Effector memory CD4-positive, alpha-beta T cell (primary cell): ENCODE results near the gene RUNX3.

Experiments used
- DNase-seq, 3 donors: peaks; one replicate each; pipeline ENCODE4 v3.0.0-alpha.2; 2020
- H3K27ac ChIP-seq: 2 replicates; pipeline ENCODE4 v1.7.0; 2013; ENCODE audit warnings: mild to moderate bottlenecking, low read length, moderate library complexity; ENCODE audit not compliant: insufficient read depth, poor library complexity, severe bottlenecking
- H3K27me3 ChIP-seq: replicated peaks from 2 replicates; pipeline ENCODE4 v1.7.0; 2013; ENCODE audit warnings: mild to moderate bottlenecking, low read length; ENCODE audit not compliant: insufficient read depth, control insufficient read depth, poor library complexity, severe bottlenecking
- H3K36me3 ChIP-seq: 2 replicates; pipeline ENCODE4 v1.7.0; 2013; ENCODE audit warnings: mild to moderate bottlenecking, low read length, moderate library complexity; ENCODE audit not compliant: control insufficient read depth, insufficient read depth
- H3K4me1 ChIP-seq: 2 replicates; pipeline ENCODE4 v1.7.0; 2013; ENCODE audit warnings: low read length, mild to moderate bottlenecking; ENCODE audit not compliant: control insufficient read depth, insufficient read depth, poor library complexity, severe bottlenecking
- H3K4me3 ChIP-seq: 2 replicates; pipeline ENCODE4 v1.7.0; 2013; ENCODE audit warnings: low read length, low read depth, mild to moderate bottlenecking; ENCODE audit not compliant: insufficient read depth, poor library complexity, severe bottlenecking
- H3K9me3 ChIP-seq: 2 replicates; pipeline ENCODE4 v1.7.0; 2013; ENCODE audit warnings: mild to moderate bottlenecking, low read length, moderate library complexity; ENCODE audit not compliant: control insufficient read depth

The RUNX3 gene

DNA sequence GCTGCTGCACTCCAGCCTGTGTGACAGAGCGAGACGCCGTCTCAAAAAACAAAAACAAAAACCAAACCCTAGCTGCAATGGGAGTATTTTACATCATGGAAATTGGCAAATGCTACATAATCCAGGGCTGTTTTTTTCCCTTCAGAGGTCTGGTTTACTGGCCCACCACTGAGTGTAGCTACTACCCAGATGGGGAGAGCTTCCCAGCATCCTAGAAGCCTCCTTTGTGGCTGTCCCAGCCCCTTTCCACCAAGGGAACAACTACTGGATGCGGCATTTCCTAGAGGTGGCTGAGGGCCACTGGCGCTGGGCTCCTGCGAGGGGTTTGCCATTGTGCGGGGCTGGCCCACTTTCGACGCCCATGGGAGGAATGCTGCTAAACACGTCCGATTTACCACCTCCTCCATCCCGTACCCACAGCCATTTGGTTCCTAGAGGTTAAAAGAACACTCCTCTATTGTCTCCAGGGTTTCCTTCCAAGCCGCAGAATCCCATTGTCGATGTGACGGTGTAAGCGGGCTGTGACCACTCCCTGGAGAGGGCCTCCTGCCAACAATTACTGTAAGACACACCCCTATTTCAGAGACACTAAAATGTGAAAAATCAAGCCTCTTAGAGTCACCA lies 55.4 kb downstream of the RUNX3 start:
- H3K27ac ChIP-seq = no peak overlapping the region
- no peaks in the 10 kb centered on the region for H3K36me3 ChIP-seq
- no peak overlapping the region for H3K4me3 ChIP-seq
- H3K27me3 ChIP-seq = no peaks in the 10 kb centered on the region
- DNase-seq = no peak
- no peaks in the 10 kb centered on the region for H3K4me1 ChIP-seq
- no peaks in the 10 kb centered on the region for H3K9me3 ChIP-seq

DNA sequence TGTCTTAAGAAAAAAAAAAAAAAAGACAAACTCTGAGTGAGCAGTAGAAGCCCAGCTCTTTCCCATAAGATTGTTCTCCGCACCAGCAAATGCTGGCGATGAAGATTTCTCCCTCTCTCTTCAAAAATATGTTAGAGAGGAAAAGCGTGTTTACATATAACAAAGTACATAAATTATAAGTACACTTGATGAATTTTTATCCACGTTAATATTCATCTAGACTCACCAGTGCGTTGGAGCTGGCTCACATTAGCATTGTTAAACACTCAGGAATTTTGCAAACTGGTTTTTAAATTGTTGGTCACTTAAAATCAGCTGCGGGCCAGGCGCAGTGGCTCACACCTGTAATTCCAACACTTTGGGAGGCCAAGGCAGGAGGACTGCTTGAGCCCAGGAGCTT lies 56.0 kb downstream of the RUNX3 start:
- Histone ChIP-seq H3K27me3 (no peaks in the 10 kb centered on the region), H3K4me1 (no peaks in the 10 kb centered on the region), H3K27ac (no peak overlapping the region), H3K36me3 (no peaks in the 10 kb centered on the region), H3K9me3 (no peaks in the 10 kb centered on the region), H3K4me3 (no peak overlapping the region)
- DNase-seq = no peak

DNA sequence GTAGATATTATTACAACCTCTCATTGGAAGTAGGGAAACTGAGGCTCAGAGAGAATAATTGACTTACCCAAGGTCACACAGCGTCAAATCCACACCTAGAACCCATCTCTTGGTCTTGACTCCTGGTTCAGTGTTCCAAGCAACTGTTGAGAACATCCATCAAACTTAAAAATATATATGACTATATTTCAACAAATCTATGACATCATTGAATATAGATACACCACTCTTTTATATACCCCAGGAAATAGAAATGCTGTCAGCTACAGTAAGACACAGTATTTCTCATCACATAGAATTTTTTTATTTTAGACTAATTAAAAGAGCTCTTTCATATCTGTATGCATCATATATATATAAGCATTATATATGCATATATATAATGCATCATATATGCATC lies 56.9 kb downstream of the RUNX3 start:
- Histone ChIP-seq H3K4me1 (no peaks in the 10 kb centered on the region), H3K9me3 (no peaks in the 10 kb centered on the region), H3K27me3 (no peaks in the 10 kb centered on the region), H3K36me3 (no peaks in the 10 kb centered on the region), H3K4me3 (no peak overlapping the region), H3K27ac (no peak overlapping the region)
- DNase-seq = no peak

DNA sequence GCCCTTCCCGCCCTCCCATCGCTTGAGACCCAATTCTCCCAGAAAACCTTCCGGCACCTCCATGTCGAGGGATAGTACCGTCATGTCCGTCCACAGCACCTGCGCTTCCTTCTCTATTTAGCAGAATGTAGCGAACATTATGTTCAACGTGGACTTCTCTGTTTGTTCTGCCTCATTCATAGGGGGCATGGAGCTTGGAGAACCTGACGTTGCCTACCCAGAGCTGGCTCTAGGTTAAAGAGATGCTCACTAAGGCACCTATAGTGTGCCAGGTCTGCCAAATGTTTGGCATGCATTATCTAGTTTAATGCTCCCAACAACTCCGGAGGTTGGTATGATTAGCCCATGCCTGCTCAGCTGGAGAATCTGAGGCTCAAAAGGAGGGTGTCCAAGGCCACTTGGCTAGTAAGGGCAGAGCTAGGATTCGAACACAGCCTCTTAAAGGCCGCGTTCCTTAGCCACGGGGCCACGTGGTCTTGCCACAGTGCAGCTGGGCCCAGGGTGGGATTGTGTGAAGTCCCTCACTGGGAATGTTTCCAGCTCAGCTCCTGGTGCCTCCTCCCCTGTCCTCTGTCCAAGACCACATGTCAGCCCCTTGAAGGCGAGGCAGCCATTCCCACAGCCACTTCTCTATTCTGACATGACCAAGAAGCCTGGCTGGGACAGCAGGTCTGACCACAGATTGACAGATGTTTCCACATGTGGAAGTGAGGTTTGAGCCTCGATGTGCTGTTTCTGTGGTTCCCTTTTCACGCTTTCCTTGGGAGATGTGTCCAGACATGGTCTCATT lies 57.8 kb downstream of the RUNX3 start:
- no peaks in the 10 kb centered on the region for H3K4me1 ChIP-seq
- no peaks in the 10 kb centered on the region for H3K36me3 ChIP-seq
- no peak overlapping the region for H3K27ac ChIP-seq
- no peaks in the 10 kb centered on the region for H3K27me3 ChIP-seq
- H3K4me3 ChIP-seq = no peak overlapping the region
- no peak for DNase-seq
- H3K9me3 ChIP-seq = no peaks in the 10 kb centered on the region

DNA sequence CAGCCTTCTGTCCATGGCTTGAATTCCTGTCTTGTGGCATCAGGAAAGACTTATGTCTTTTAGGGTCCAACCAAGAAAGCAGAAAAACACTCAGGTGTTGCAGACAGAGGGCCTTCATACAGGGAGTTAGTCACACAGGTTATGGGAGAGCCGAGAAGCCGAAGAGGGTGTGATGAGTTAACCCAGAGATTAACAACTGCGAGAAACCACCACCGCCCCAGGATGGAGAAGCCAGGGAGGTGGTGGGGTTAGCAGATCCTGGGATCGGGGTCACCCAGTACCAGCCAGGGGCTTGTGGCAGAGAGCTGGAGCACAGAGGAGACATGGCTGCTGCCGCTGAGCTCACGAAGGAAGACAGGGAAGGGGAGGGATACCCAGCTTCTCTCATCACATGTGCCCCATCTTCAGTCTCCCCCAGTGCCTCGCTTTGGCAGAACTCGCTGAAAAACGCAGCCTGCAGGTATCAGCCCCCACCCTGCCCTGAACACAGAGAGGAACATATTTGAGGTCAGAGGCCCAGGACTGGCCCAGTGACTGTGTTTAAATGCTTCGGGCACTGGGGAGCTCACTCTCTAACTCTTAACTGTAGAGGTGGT lies 58.7 kb downstream of the RUNX3 start:
- H3K9me3 ChIP-seq = no peaks in the 10 kb centered on the region
- no peaks in the 10 kb centered on the region for H3K4me1 ChIP-seq
- no peak overlapping the region for H3K27ac ChIP-seq
- no peak for DNase-seq
- H3K36me3 ChIP-seq = no peaks in the 10 kb centered on the region
- H3K27me3 ChIP-seq = no peaks in the 10 kb centered on the region
- H3K4me3 ChIP-seq = no peak overlapping the region

DNA sequence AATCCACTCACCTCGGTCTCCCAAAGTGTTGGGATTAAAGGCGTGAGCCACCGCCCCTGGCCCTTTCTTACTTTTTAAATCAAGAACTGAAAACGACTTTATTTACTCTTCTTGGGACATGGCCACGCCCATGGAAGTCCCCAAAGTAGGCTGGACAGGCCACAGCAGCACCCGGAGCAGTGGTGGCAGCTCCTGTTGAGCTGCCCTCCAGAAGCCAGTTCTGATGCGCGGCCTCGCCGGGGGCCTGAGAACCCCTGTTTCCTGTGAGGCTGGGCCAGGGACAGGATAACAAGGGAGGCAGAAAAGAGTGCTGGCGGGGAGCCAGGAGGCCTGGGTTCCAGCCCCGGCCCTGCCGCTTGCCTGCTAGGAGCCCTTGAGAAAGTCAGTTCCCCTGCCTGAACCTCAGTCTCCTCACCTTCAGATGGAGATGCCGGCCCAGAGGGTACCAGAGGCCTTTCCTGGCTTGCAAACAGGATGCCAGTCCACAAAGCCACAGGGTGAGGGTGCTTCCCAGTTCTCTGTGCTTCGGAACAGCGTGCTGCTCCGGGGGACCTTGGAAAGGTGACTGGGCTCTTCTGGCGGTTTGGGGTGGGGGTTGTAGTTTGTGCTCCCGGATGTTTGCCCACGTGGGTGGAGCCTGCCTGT lies 59.4 kb downstream of the RUNX3 start:
- Histone ChIP-seq H3K4me3 (no peak overlapping the region), H3K9me3 (no peaks in the 10 kb centered on the region), H3K27ac (no peak overlapping the region), H3K4me1 (no peaks in the 10 kb centered on the region), H3K36me3 (no peaks in the 10 kb centered on the region), H3K27me3 (no peaks in the 10 kb centered on the region)
- DNase-seq = no peak

DNA sequence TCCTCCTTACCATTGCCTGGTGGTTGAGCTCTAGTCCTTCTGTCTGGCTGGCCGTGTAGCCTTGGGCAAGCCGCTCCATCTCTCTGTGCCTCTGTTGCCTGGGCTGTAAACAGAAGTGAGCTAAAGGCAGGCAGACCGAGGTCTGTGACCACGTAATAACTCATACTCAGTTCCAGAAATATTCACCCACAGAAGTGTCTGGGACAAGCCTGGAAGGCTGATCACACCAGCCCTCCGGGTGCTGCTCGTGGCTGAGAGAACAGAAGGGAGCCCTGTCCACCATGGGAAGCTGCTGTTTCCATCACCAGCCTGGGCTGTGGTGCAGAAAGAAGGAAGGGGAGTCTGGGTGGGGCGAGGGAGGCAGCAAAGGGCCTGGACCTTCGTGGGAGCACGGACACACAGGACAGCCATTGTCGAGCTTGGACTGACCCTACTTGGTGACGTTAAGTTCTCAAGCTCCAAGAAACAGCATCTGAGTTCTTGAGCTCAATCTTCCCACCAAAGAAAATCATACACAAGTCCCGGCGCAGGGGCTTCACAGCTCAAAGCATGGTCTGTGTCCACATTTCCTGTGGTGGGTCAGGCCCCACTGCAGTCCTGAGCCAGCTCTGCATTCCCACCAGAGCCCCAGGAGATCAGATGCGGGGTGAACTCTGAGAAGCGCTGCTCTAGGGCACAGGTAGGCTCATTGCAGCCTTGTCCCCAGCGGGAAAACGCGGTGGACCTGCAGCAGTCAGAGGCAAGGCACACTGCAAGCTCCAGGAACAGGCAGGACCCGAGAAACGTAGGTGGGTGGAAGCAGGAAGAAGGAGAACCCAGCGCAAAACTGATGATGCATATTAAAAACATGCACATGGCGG lies 61.8 kb downstream of the RUNX3 start:
- Histone ChIP-seq H3K9me3 (no peaks in the 10 kb centered on the region), H3K36me3 (no peaks in the 10 kb centered on the region), H3K4me1 (no peaks in the 10 kb centered on the region), H3K27ac (no peak overlapping the region), H3K27me3 (no peaks in the 10 kb centered on the region), H3K4me3 (no peak overlapping the region)
- no peak for DNase-seq

DNA sequence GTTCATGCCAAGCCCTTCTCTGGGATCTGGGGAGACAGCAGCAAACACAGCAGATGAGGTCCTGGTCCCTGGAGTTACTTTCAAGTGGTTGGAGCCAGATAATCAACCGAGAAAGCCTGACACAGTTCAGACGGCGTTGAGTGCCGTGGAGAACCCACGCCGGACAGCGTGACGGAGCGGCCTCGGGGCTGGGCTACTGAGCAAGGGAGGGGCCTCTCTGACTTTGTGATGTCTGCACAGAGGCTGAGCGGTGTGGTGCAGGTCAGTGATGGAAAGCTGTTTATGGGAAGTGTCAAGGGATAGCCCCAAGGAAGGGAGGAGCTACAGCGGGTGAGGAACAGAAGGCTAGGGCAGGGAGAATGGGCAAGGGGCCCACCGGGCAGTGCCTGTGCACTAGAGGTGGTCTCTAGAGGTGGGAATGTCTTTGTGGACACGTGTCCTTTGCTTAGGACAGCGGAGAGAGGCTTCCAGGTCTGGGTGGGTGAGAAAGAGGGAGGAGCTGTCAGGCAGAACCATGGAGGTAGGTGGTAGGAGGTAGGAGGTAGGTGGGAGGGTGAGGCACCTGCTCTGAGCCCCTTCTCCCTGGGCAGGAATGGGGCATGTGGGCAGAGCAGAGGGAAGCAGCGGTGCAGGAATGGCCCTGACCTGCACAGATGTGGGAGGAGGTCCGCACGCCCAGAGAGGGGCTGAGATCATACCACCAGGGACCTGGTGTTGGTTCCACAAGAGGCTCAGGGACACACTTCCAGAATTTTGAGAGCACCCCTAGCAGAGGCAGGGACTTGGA lies 62.8 kb downstream of the RUNX3 start:
- Histone ChIP-seq H3K27me3 (no peaks in the 10 kb centered on the region), H3K4me3 (no peak overlapping the region), H3K9me3 (no peaks in the 10 kb centered on the region), H3K36me3 (no peaks in the 10 kb centered on the region), H3K27ac (no peak overlapping the region), H3K4me1 (no peaks in the 10 kb centered on the region)
- DNase-seq = no peak
